BLaER1 (cell line): ENCODE data around the gene HCRTR2.
"Not testable (repeated sequence)": the region's sequence is repeated elsewhere in the genome, so short reads cannot be mapped to it uniquely, and the experiment has no call there.

Experiments used
- H3K27ac ChIP-seq: shearing (Covaris generic); formaldehyde crosslinking; 2 replicates; pipeline ENCODE4 v1.8.1; 2022
- H3K27me3 ChIP-seq: shearing (Covaris generic); formaldehyde crosslinking; 2 replicates; pipeline ENCODE4 v1.8.1; 2022
- H3K36me3 ChIP-seq: shearing (Covaris generic); formaldehyde crosslinking; 2 replicates; pipeline ENCODE4 v1.8.1; 2022
- H3K4me1 ChIP-seq: shearing (Covaris generic); formaldehyde crosslinking; 2 replicates; pipeline ENCODE4 v1.8.1; 2022
- H3K4me2 ChIP-seq: shearing (Covaris generic); formaldehyde crosslinking; 2 replicates; pipeline ENCODE4 v1.8.1; 2022
- H3K4me3 ChIP-seq: shearing (Covaris generic); formaldehyde crosslinking; 2 replicates; pipeline ENCODE4 v1.8.1; 2022
- H3K9ac ChIP-seq: shearing (Covaris generic); formaldehyde crosslinking; 2 replicates; pipeline ENCODE4 v1.8.1; 2022
- H3K9me3 ChIP-seq: shearing (Covaris generic); formaldehyde crosslinking; 2 replicates; pipeline ENCODE4 v1.8.1; 2022
- H4K20me1 ChIP-seq: shearing (Covaris generic); formaldehyde crosslinking; 2 replicates; pipeline ENCODE4 v1.8.1; 2022
- Cebpa-rat ChIP-seq: shearing (Covaris generic); IDR thresholded peaks from 2 replicates; pipeline ENCODE4 v1.8.1; 2022

Gene HCRTR2

DNA sequence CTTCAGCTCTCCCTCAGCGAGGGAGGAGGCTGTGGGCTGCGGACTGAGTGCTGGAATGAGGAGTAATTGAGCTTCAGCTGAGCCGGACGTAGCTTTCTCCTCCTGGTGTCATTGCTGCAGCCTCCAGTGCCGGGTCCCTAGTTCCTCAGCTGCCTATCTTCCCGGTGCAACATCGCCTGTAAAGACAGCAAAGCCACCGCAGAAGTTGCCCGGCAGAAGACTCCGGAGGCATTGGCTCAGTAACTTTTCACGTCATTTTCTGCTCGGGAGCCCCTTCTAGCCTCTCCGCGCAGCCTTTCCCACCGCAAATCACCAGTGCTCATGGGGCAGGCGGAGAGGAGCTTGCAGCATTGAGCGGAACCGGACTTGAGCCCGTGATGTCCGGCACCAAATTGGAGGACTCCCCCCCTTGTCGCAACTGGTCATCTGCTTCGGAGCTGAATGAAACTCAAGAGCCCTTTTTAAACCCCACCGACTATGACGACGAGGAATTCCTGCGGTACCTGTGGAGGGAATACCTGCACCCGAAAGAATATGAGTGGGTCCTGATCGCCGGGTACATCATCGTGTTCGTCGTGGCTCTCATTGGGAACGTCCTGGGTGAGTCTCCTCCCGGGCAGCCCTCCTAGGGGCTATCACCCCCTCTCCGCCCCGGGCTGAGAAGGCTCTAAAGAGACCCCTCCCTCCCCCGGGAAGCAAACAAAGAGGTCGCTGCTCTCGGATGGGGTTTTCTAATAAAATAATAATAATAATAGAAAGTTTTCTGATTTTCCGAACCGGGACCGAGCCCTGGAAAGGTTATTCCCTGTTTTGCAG lies at the start of gene HCRTR2:
TSS of gene HCRTR2 (plus strand) at position 305 of the 816 bp plus-strand sequence. CDS start at position 378, 73 bp downstream.
- H4K20me1 ChIP-seq: no peaks in the 10 kb centered on the region
- no peaks in the 10 kb centered on the region for H3K36me3 ChIP-seq
- no peak within 1 kb of the TSS for H3K27ac ChIP-seq
- no peak within 1 kb of the TSS for H3K9ac ChIP-seq
- no peaks in the 10 kb centered on the region for H3K4me1 ChIP-seq
- TF ChIP-seq Cebpa-rat: no peak
- no peak within 1 kb of the TSS for H3K4me3 ChIP-seq
- H3K9me3 ChIP-seq: no peaks in the 10 kb centered on the region
- no peak within 1 kb of the TSS for H3K4me2 ChIP-seq
- no peaks in the 10 kb centered on the region for H3K27me3 ChIP-seq

DNA sequence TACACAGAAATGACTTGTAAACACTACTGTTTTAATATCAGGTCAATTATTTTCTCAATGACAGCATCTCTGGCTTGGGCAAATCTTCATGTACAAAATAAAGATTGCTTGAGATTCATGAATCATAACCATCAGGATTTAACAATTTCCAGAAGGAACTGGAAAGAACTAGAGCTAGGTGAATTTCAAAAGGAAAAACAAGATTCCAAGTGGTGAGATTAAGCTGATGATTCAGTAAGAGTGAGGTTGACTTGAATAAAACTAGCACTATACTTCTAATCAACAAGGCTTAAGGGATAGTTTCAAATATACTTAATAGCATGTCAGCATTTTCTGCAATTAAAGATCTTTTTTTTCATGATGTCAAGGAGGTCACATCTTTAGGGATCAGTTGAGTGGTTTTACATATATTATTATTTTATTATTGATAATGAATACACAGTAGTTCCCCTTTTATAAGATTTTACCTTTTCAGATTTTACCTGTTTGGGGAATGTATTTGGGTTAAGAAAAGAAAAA lies 43.5 kb upstream of the HCRTR2 start:
- Histone ChIP-seq H3K4me3 (no peak overlapping the region), H3K27me3 (no peaks in the 10 kb centered on the region), H3K9ac (no peak overlapping the region), H3K9me3 (peaks cover 18% of the 10 kb centered on the region), H3K36me3 (no peaks in the 10 kb centered on the region), H4K20me1 (no peaks in the 10 kb centered on the region), H3K4me1 (no peaks in the 10 kb centered on the region), H3K4me2 (no peak overlapping the region), H3K27ac (no peak overlapping the region)
- TF ChIP-seq Cebpa-rat: no peak

DNA sequence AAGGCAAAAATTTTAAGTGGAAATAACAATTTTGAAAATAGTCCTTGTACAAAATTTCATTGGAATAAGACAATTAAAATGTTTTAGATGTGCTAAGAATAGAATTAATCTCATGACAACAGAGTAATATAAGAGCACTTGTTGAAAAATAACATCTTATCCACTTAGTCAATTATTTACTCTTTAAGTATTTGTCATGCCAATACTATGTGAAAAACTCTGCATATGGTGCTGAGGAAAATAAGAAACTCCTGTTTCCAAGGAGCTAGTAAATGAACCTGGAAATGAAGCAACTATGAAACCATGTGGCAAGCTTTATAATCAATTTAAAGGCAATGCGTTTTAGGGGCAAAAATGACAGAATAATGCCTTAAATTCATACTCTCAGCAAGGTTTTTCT lies 42.7 kb upstream of the HCRTR2 start:
- Histone ChIP-seq H3K27ac (no peak overlapping the region), H4K20me1 (no peaks in the 10 kb centered on the region), H3K36me3 (no peaks in the 10 kb centered on the region), H3K4me2 (no peak overlapping the region), H3K9me3 (peaks cover 11% of the 10 kb centered on the region), H3K9ac (no peak overlapping the region), H3K4me1 (no peaks in the 10 kb centered on the region), H3K27me3 (no peaks in the 10 kb centered on the region), H3K4me3 (no peak overlapping the region)
- TF ChIP-seq Cebpa-rat: no peak

DNA sequence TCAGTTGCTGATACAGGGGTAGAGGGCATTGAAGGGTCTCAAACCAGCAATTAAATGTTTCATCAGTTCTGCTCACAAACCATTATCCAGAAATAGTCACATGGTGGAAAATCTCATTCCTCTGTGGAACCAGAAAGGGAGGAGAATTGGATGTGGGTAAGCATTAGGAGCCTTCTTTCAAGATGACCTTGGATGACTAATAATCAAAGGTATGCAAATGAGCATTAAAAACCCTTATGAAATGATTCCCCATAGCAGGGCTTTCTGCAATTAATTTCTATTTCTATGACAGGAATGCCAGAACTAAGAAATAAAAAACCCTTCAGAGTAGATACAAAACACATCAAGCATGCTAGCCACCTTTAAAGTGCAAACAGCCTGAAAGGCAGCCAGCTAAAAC lies 37.4 kb upstream of the HCRTR2 start:
- Histone ChIP-seq H4K20me1 (no peaks in the 10 kb centered on the region), H3K4me2 (no peak overlapping the region), H3K27ac (no peak overlapping the region), H3K9ac (no peak overlapping the region), H3K27me3 (no peaks in the 10 kb centered on the region), H3K9me3 (no peaks in the 10 kb centered on the region), H3K4me3 (no peak overlapping the region), H3K4me1 (no peaks in the 10 kb centered on the region), H3K36me3 (no peaks in the 10 kb centered on the region)
- TF ChIP-seq Cebpa-rat: no peak

DNA sequence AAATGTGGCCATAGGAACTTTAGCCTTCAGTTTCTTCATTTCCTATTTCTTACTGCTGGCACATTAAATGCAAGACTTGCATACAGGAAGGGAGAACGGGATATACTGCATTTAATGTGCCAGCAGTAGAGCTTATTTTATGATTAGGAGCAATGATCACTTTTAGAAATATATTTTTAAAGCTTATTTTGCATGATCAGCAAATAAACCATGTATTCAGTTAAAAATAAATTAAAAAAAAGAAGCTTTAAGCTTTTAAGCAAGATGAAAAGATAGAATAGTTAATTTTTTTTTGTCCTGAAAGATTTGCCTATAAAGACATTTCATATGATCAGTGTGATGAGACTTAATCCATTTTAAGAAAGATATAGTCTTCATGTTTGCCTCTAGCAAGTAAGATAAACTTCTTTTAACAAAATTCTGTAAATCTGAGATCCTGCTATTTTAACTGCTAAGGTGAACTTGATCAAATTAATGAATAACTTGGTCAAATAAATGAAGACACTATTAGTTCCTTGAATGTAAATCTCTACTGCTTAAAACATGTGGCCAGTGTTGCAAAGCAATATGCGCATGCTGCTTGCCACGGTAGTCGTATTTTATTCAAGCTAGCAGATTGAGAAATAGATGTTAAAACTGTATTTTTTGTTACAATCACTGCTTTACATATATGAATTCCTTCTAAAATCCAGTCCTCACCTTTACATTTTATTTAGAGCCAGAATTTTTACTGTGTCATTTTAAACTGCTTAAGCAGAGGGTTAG lies 36.2 kb upstream of the HCRTR2 start:
- no peaks in the 10 kb centered on the region for H3K27me3 ChIP-seq
- H3K36me3 ChIP-seq: no peaks in the 10 kb centered on the region
- H3K4me1 ChIP-seq: no peaks in the 10 kb centered on the region
- H3K9ac ChIP-seq: no peak overlapping the region
- H3K4me3 ChIP-seq: no peak overlapping the region
- H3K27ac ChIP-seq: no peak overlapping the region
- H4K20me1 ChIP-seq: no peaks in the 10 kb centered on the region
- no peaks in the 10 kb centered on the region for H3K9me3 ChIP-seq
- TF ChIP-seq Cebpa-rat: no peak
- no peak overlapping the region for H3K4me2 ChIP-seq

DNA sequence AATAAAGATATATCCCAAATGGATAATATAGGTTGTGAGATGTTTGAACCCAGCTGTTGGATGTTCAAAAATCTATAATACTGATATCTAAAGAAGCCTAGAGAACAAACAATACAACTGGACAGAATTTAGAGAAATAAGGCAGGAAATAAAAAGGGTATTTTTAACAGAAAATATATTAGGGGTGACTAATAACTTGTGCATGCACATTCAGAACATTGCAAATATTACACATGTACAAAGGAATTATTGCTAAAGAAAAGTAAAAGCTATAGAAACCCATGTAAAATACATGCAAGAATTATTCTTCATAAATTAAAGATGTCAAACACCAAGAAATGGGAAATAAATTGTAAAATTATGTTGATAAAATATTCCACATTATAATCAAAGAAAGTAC lies 32.7 kb upstream of the HCRTR2 start:
- no peaks in the 10 kb centered on the region for H4K20me1 ChIP-seq
- no peaks in the 10 kb centered on the region for H3K36me3 ChIP-seq
- no peak overlapping the region for H3K9ac ChIP-seq
- no peak overlapping the region for H3K4me2 ChIP-seq
- H3K4me1 ChIP-seq: no peaks in the 10 kb centered on the region
- H3K27ac ChIP-seq: no peak overlapping the region
- no peaks in the 10 kb centered on the region for H3K9me3 ChIP-seq
- no peak for TF ChIP-seq Cebpa-rat
- no peaks in the 10 kb centered on the region for H3K27me3 ChIP-seq
- H3K4me3 ChIP-seq: no peak overlapping the region

DNA sequence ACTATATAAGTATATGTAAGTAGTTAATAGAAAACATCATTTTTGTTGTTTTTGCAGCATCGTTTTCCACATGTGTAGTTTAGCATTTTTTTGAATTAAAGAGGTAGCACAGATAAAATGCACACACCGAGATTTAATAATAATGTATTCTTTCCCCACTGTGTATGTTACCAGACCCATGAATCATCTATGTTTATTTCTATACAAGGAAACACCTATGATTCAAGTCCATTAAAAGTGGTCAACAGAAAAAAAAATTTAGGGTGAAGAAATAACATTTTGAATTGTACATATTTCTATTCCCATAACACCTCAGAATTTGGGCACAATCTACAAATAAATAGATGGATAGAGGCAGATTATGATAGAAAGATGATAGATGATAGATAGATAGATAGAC lies 31.7 kb upstream of the HCRTR2 start:
- no peaks in the 10 kb centered on the region for H3K9me3 ChIP-seq
- H3K9ac ChIP-seq: no peak overlapping the region
- H3K27ac ChIP-seq: no peak overlapping the region
- H3K36me3 ChIP-seq: no peaks in the 10 kb centered on the region
- no peak overlapping the region for H3K4me3 ChIP-seq
- H3K27me3 ChIP-seq: no peaks in the 10 kb centered on the region
- H3K4me2 ChIP-seq: no peak overlapping the region
- no peaks in the 10 kb centered on the region for H3K4me1 ChIP-seq
- no peaks in the 10 kb centered on the region for H4K20me1 ChIP-seq
- no peak for TF ChIP-seq Cebpa-rat

DNA sequence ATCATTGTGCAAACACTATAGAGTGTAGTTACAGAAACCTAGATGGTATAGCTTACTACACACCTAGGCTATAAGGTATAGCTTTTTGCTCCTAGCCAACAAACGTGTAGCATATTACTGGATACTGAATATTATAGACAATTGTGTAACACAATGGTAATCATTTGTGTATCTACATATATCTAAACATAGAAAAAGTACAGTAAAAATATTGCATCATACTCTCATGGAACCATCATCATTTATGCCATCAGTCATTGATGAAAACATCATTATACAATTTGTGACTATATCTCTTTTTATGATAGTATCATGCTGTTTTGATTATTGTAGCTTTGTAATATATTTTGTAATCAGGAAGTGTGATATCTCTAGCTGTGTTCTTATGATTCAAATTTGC lies 21.0 kb upstream of the HCRTR2 start:
- Histone ChIP-seq H3K4me3 (no peak overlapping the region), H3K4me1 (no peaks in the 10 kb centered on the region), H3K9ac (no peak overlapping the region), H3K9me3 (0 out of 2 replicates have a peak, but pooled peaks cover 4% of the 10 kb centered on the region), H3K27me3 (no peaks in the 10 kb centered on the region), H3K27ac (no peak overlapping the region), H3K36me3 (no peaks in the 10 kb centered on the region), H4K20me1 (no peaks in the 10 kb centered on the region), H3K4me2 (no peak overlapping the region)
- TF ChIP-seq Cebpa-rat: no peak

DNA sequence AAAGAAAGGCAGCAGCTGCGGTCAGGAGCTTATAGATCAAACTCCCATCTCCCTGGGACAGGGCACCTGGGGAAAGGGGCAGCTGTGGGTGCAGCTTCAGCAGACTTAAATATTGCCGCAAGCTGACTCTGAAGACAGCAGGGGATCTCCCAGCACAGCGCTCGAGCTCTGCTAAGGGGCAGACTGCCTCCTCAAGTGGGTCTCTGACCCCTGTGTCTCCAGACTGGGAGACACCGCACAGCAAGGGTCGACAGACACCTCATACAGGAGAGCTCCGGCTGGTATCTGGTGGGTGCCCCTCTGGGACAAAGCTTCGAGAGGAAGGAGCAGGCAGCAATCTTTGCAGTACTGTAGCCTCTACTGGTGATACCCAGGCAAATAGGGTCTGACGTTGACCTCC lies 15.5 kb upstream of the HCRTR2 start:
- H3K27ac ChIP-seq, H3K4me1 ChIP-seq: not testable (repeated sequence)

DNA sequence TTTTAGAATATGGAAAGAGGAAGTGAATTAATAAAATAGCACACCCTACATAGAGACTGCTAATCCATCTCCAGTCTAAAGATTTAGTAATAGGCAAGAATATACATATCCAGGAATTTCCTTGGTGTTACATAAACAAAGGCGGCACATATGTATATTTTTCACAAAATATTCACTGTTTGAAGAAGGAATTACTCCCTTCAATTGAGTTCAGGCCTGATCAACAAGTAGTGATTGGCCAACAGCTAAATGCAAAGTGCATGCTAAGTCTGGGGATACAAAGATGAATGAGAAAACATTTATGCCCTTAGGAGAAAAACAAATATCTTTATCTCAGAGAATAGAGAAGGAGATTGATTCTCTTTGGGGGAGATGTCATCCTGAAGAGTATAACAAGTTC lies 6.5 kb upstream of the HCRTR2 start:
- Histone ChIP-seq H3K9ac (no peak overlapping the region), H3K27ac (no peak overlapping the region), H3K4me3 (no peak overlapping the region), H3K27me3 (no peaks in the 10 kb centered on the region), H3K9me3 (no peaks in the 10 kb centered on the region), H4K20me1 (no peaks in the 10 kb centered on the region), H3K4me1 (no peaks in the 10 kb centered on the region), H3K4me2 (no peak overlapping the region), H3K36me3 (no peaks in the 10 kb centered on the region)
- TF ChIP-seq Cebpa-rat: no peak

More for the DNA sequence above, 15.5 kb upstream of the HCRTR2 start:
- not testable (repeated sequence) for H3K4me3 ChIP-seq, H3K36me3 ChIP-seq, H4K20me1 ChIP-seq, H3K9ac ChIP-seq, H3K4me2 ChIP-seq, H3K27me3 ChIP-seq, H3K9me3 ChIP-seq
